Erythroblast (primary cell): ENCODE data around the gene CTSV.
"Not testable (repeated sequence)": the region's sequence is repeated elsewhere in the genome, so short reads cannot be mapped to it uniquely, and the experiment has no call there.

ENCODE experiments used
- GATA1 ChIP-seq: IDR thresholded peaks from 2 replicates; pipeline ENCODE4 v1.6.1; 2011; ENCODE audit warnings: low read depth, mild to moderate bottlenecking, control low read depth, low read length, moderate library complexity
- POLR2A ChIP-seq: IDR thresholded peaks from 2 replicates; pipeline ENCODE4 v1.6.1; 2011; ENCODE audit warnings: mild to moderate bottlenecking, low read length

- not testable (repeated sequence) for TF ChIP-seq POLR2A, GATA1
Observed at GRCh38 chr9:97055891-97056290, 16.9 kb upstream of the CTSV start.
